Choroid plexus epithelial cell (primary cell): ENCODE measurements around the gene LHX1.

Experiments used
- DNase-seq: peaks from one replicate; pipeline ENCODE4 v3.0.0-alpha.2; 2010; ENCODE audit warnings: low read depth
- H3K4me3 ChIP-seq: 2 replicates; pipeline ENCODE4 v1.5.1; 2011; ENCODE audit warnings: low read depth, mild to moderate bottlenecking, control low read depth, low read length, moderate library complexity
- TF ChIP-seq, protein P1 (sequence below): conservative IDR thresholded peaks from 2 replicates; pipeline ENCODE4 v1.5.1; 2011; ENCODE audit warnings: low read depth, mild to moderate bottlenecking, control low read depth, inconsistent platforms, low read length, moderate library complexity

The LHX1 gene

GRCh38 chr17:36931096-36931696, 6.1 kb upstream of the LHX1 start:
- no peak overlapping the region for H3K4me3 ChIP-seq
- DNase-seq: no peak
- TF ChIP-seq, protein P1, sequence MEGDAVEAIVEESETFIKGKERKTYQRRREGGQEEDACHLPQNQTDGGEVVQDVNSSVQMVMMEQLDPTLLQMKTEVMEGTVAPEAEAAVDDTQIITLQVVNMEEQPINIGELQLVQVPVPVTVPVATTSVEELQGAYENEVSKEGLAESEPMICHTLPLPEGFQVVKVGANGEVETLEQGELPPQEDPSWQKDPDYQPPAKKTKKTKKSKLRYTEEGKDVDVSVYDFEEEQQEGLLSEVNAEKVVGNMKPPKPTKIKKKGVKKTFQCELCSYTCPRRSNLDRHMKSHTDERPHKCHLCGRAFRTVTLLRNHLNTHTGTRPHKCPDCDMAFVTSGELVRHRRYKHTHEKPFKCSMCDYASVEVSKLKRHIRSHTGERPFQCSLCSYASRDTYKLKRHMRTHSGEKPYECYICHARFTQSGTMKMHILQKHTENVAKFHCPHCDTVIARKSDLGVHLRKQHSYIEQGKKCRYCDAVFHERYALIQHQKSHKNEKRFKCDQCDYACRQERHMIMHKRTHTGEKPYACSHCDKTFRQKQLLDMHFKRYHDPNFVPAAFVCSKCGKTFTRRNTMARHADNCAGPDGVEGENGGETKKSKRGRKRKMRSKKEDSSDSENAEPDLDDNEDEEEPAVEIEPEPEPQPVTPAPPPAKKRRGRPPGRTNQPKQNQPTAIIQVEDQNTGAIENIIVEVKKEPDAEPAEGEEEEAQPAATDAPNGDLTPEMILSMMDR: no peak

DNA sequence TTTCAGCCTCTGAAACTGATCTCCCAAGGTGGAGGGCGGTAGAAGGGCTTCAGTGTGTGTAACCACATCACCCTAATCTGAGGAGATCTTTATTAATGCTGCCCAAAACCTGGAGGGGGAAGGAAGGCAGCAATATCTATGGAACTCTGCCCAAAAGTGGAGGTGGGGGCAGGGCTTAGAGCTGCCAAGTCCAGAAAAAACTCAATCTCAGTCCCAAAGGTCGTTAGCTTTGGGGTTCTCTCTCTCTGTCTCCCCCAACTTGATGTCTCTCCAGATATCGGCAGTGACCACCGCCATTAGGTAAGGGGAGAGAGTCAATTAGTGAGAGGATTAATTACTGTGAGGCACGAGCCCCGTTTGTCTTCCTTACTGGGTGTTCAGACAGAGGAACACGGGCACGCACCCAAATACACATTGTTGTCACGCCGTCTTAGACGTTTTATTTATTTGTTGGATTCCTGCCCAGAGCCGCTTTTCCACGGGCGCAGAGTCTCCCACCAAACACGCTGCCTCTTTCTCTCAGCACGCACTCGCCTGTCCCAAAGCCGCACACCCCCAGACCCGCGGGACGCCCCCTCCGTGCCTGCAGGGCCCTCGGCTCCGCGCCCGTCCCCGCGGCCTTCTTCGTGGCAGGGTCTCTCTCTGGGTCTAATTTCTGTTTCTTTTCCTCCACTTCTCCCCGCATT, 5.4 kb upstream of the LHX1 start:
- TF ChIP-seq, protein P1: no peak
- no peak overlapping the region for H3K4me3 ChIP-seq
- no peak for DNase-seq

DNA sequence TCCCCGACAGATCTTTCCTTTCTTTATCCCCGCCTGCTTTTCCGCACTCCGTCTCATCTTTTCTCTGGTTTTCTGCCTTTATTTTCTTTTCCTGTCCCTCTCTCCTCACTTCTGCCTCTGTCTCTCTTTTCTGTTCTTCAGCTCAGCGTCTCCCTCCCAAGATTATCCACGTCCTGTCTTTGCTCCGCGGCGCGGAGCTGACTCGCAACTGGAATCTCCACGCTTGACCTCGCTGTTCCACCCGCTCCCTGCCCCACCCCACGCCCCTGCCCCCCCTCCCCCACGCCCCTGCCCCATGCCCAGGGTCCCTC, 4.9 kb upstream of the LHX1 start:
- no peak for DNase-seq
- TF ChIP-seq, protein P1: no peak
- no peak overlapping the region for H3K4me3 ChIP-seq

DNA sequence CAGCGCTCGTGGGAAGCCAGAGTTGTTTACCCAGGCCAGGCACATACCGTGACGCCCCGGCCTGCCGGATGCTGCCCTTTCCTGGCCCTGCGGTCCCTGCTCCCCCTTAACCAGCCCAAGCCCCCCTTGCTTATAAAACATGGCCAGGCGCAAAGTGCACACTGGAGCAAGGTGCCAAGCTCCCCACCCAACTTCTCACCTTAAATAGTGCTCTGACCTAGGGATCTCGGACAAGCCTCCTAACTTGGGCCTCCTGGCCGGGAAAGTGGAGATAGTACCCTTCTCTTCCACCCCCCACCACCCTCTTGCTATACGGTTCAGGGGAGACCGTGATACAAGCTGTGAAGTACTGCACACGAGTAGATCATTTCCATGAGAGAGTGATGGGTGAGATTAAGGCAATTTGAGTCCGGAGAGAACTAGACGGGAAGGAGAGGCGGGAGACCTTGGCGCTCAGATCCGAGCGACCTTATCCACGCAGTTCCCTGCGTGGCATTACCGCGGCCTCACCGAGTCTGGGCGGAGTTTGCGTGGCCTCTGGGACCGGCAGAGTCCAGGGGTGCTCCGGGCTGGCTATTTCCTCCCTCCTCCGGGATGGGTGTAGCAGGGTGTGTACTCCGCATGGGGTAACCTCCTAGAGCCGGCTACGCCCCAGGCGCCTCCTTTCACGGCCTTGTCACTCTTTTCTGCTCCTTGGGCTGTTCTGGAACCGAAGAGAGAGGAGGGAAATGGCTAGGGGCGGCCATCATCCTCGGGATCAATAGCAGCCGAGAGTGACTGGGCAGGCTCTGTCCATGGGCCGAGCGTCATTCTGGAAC, 4.4 kb upstream of the LHX1 start:
- TF ChIP-seq, protein P1: no peak
- no peak overlapping the region for H3K4me3 ChIP-seq
- DNase-seq: no peak

GRCh38 chr17:36933512-36934143, 3.6 kb upstream of the LHX1 start:
- H3K4me3 ChIP-seq: no peak overlapping the region
- TF ChIP-seq, protein P1: no peak
- no peak for DNase-seq

- TF ChIP-seq, protein P1: no peak
- no peak overlapping the region for H3K4me3 ChIP-seq
- no peak for DNase-seq
Observed at GRCh38 chr17:36934144-36934691, 3.1 kb upstream of the LHX1 start.
